Endothelial cell of umbilical vein (primary cell): ENCODE measurements around the gene PYGB. TPM values are rescaled to one million over a fixed set of nuclear protein-coding genes. Genes with fewer than 3 reads are reported as not detected.

Experiments
- BruUV-seq: library from RNA; stranded (reverse); fragments of 400-500 nt; replicated peaks from 2 replicates; lab custom pipeline; 2021; lab: Mats Ljungman, UMichigan
- CTCF ChIA-PET: fragments of 300-600, 350-600 bp; sonication (Branson Sonifier 250); formaldehyde crosslinking; loops from one replicate; lab custom pipeline; 2021; ENCODE audit warnings: antibody characterized with exemption, inconsistent platforms; lab: Charles Lee
- POLR2A ChIA-PET: fragments of 300-600, 350-600 bp; sonication (Branson Sonifier 250); formaldehyde crosslinking; loops from one replicate; lab custom pipeline; 2021; ENCODE audit warnings: antibody characterized with exemption, inconsistent platforms; lab: Charles Lee
- DNase-seq: peaks from one replicate; pipeline ENCODE4 v3.0.0-alpha.2; 2011; ENCODE audit warnings: low read depth, low spot score
- FAIRE-seq: peaks from 2 replicates; lab custom pipeline; 2011; peaks lifted over from hg19 to GRCh38; lab: Jason Lieb, UNC
- H2AFZ ChIP-seq: 2 replicates; pipeline ENCODE4 v1.6.0; 2012; ENCODE audit warnings: low read depth, low read length, control low read depth, inconsistent platforms
- H3K27ac ChIP-seq: 2 replicates; pipeline ENCODE4 v1.5.1; 2011; ENCODE audit warnings: low read depth, mild to moderate bottlenecking, control low read depth, low read length, moderate library complexity; ENCODE audit not compliant: insufficient read depth
- H3K27me3 ChIP-seq, 2 experiments: 2 replicates each; pipeline versions ENCODE4 v1.6.0 to v1.6.1; 2011; ENCODE audit warnings: low read length in 2 of 2, mixed read lengths in 1 of 2; ENCODE audit not compliant: control insufficient read depth in 2 of 2, insufficient read depth in 2 of 2
- H3K36me3 ChIP-seq, 2 experiments: 2 replicates in 1 of 2; 3 replicates in 1 of 2; pipeline ENCODE4 v1.5.1; 2011; ENCODE audit warnings: low read length in 2 of 2, mild to moderate bottlenecking in 1 of 2, moderate library complexity in 1 of 2; ENCODE audit not compliant: control insufficient read depth in 2 of 2, insufficient read depth in 2 of 2; ENCODE audit errors: extremely low read depth in 1 of 2
- H3K4me1 ChIP-seq: 3 replicates; pipeline ENCODE4 v1.5.1; 2011; ENCODE audit warnings: mild to moderate bottlenecking, low read length; ENCODE audit not compliant: control insufficient read depth, insufficient read depth; ENCODE audit errors: extremely low read depth
- H3K4me2 ChIP-seq: 2 replicates; pipeline ENCODE4 v1.6.1; 2011; ENCODE audit warnings: low read length, control low read depth, mixed read lengths; ENCODE audit not compliant: insufficient read depth
- H3K4me3 ChIP-seq, 3 experiments: fragments of 200-600 bp in 1 of 3; sonication (generic), shearing (Covaris generic) in 1 of 3; replicated peaks in 1 of 3; 2 replicates each; pipeline ENCODE4 v1.5.1; 2011 to 2016; ENCODE audit warnings: control low read depth in 3 of 3, low read length in 3 of 3, mild to moderate bottlenecking in 2 of 3, inconsistent platforms in 1 of 3, low read depth in 1 of 3, moderate library complexity in 1 of 3; ENCODE audit not compliant: insufficient read depth in 1 of 3
- H3K79me2 ChIP-seq: 2 replicates; pipeline ENCODE4 v1.6.0; 2012; ENCODE audit warnings: low read length, inconsistent platforms; ENCODE audit not compliant: control insufficient read depth, insufficient read depth
- H3K9ac ChIP-seq: replicated peaks from 2 replicates; pipeline ENCODE3; 2011; ENCODE audit warnings: low read length, control low read depth; ENCODE audit not compliant: insufficient read depth; ENCODE audit errors: extremely low read depth
- H3K9me1 ChIP-seq: replicated peaks from 3 replicates; pipeline ENCODE4 v1.6.0; 2011; ENCODE audit warnings: mild to moderate bottlenecking, low read length; ENCODE audit not compliant: control insufficient read depth, insufficient read depth; ENCODE audit errors: extremely low read depth
- H3K9me3 ChIP-seq: replicated peaks from 2 replicates; pipeline ENCODE4 v1.5.1; 2012; ENCODE audit warnings: low read length, inconsistent platforms; ENCODE audit not compliant: control insufficient read depth, insufficient read depth
- H4K20me1 ChIP-seq: replicated peaks from 2 replicates; pipeline ENCODE3; 2011; ENCODE audit warnings: mild to moderate bottlenecking, low read length; ENCODE audit not compliant: control insufficient read depth, insufficient read depth; ENCODE audit errors: extremely low read depth
- CTCF ChIP-seq, 2 donors: IDR thresholded peaks; 1 replicate in 1 of 2; 2 replicates in 1 of 2; pipeline ENCODE4 v1.5.1; 2011; ENCODE audit warnings: low read length in 2 of 2, mild to moderate bottlenecking in 2 of 2, moderate library complexity in 2 of 2, control low read depth in 1 of 2, inconsistent platforms in 1 of 2, low read depth in 1 of 2; ENCODE audit not compliant: insufficient read depth in 1 of 2; ENCODE audit errors: extremely low read depth in 1 of 2
- EZH2 ChIP-seq: IDR thresholded peaks from 2 replicates; pipeline ENCODE4 v1.6.1; 2012; ENCODE audit warnings: borderline replicate concordance, low read depth, mild to moderate bottlenecking, moderate library complexity, low read length, inconsistent platforms; ENCODE audit not compliant: severe bottlenecking
- FOS ChIP-seq: IDR thresholded peaks from 2 replicates; pipeline ENCODE4 v1.6.1; 2011; ENCODE audit warnings: mild to moderate bottlenecking, low read length, moderate library complexity, borderline replicate concordance; ENCODE audit not compliant: insufficient read depth
- GATA2 ChIP-seq: IDR thresholded peaks from 2 replicates; pipeline ENCODE4 v1.7.0; 2011; ENCODE audit warnings: low read depth, mild to moderate bottlenecking, moderate library complexity, mixed read lengths, low read length; ENCODE audit not compliant: insufficient read length, insufficient read depth
- JUN ChIP-seq: IDR thresholded peaks from 2 replicates; pipeline ENCODE4 v1.6.1; 2011; ENCODE audit warnings: borderline replicate concordance, low read depth; ENCODE audit not compliant: insufficient read length, insufficient read depth
- MAX ChIP-seq: IDR thresholded peaks from 2 replicates; pipeline ENCODE4 v1.6.1; 2011; ENCODE audit not compliant: insufficient read depth, insufficient read length
- MYC ChIP-seq: IDR thresholded peaks from one replicate; pipeline ENCODE4 v1.6.1; 2011; ENCODE audit warnings: mild to moderate bottlenecking, low read depth, low read length
- POLR2A ChIP-seq: IDR thresholded peaks from 2 replicates; pipeline ENCODE4 v1.6.1; 2012; ENCODE audit warnings: low read depth, mild to moderate bottlenecking, control low read depth, low read length
- POLR2AphosphoS5 ChIP-seq: IDR thresholded peaks from 2 replicates; pipeline ENCODE4 v1.6.1; 2012; ENCODE audit warnings: low read depth, mild to moderate bottlenecking, control low read depth, low read length, moderate library complexity; ENCODE audit not compliant: insufficient read depth
- dilution Hi-C: fragments of 300-500 bp; cut with MboI; formaldehyde crosslinking; loops from one replicate; pipeline ENCODE4 v1.15.0; 2019; ENCODE audit warnings: low sequenced_read_pairs; ENCODE audit not compliant: extremely low pct_ligation_motif_present
- intact Hi-C: fragments of 100-400 bp; cut with micrococcal nuclease; formaldehyde crosslinking; loops from one replicate; pipeline ENCODE4 v1.10.0; 2022
- polyA plus RNA-seq, 4 experiments: library from polyadenylated mRNA; depleted of rRNA in 3 of 4; stranded (reverse) in 3 of 4; unstranded in 1 of 4; fragments of >200 nt; gene quantifications; 2 replicates each; pipeline versions ENCODE4 v1.2.1 to v1.2.3, GENCODE V29; 2011 to 2012; ENCODE audit warnings: missing spikeins in 1 of 4
- total RNA-seq: library from RNA; stranded (reverse); gene quantifications from 2 replicates; pipeline ENCODE4 v1.2.3, GENCODE V29; 2021

PYGB gene
- total and polyA plus RNA-seq, 2 donors (not counting 3 experiments of a cell fraction or from before 2014, with no cell fraction given) = 36.1 to 60.2 TPM

DNA sequence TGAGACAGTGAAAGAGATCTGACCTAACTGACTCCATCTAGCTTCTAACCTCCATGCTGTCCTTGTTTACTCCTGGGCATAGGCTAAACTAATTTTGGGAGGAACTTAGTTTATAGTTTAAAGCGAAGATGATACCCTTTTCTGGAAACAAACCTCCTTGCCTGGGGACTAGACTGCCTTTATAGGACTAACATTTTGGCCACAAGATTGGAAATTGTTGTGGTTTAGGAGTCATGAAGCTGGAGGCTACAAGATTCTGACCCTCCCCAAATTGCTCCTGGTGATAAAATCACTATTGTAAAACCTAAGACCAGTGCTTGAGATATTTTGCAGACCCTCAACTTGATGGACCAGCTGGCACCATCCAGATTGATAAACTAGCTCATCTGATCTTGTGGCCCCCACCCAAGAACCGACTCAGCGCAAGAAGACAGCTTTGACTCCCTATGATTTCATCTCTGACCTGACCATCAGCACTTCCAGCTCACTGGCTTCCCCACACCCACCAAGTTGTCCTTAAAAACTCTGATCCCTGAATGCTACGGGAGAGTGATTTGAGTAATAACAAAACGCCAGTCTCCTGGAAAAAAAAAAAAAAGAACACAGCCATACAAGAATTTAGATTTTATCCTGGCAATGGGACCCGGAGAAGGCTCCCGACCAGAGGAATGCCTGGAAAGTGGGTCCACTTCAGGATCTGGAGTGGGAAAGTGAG is 79.8 kb downstream of the PYGB start:
- DNase-seq (no peak), FAIRE-seq (no peak)
- Histone ChIP-seq H3K9me1 (no peaks in the 10 kb centered on the region), H2AFZ (no peak overlapping the region), H3K4me3 (no peak overlapping the region), H3K27me3 (no peaks in the 10 kb centered on the region), H3K4me2 (no peak overlapping the region), H3K9me3 (no peaks in the 10 kb centered on the region), H3K4me1 (no peaks in the 10 kb centered on the region), H3K79me2 (no peaks in the 10 kb centered on the region), H3K36me3 (no peaks in the 10 kb centered on the region), H3K27ac (no peak overlapping the region), H4K20me1 (no peaks in the 10 kb centered on the region), H3K9ac (no peak overlapping the region)
- intact Hi-C loops = no loop called here
- TF ChIP-seq POLR2AphosphoS5 (no peak), GATA2 (no peak), POLR2A (no peak), CTCF (IDR thresholded peaks at IDR 0.05; ENCODE audit: extremely low read depth in 1 of 2, insufficient read depth in 1 of 2, low read depth in 1 of 2, low read length in 2 of 2) (no peak), MYC (no peak), FOS (no peak), JUN (no peak), MAX (no peak), EZH2 (no peak)
- CTCF ChIA-PET = interaction anchor here (0.6 to 1.6 kb wide), 3 partner anchors 9 to 32 kb away, joined by 3 read pairs; no protein-coding TSS in a partner anchor
- POLR2A ChIA-PET = no interaction called here
- dilution Hi-C loops = no loop called here
- no TSS peak for BruUV-seq
